HG03025 (cell line): ENCODE measurements around the gene HLA-B.

ENCODE experiments used
- ATAC-seq: cut with Tn5 transposase; IDR thresholded peaks from one replicate; pipeline ENCODE4 v1.9.1; 2021; ENCODE audit warnings: mild to moderate bottlenecking, moderate library complexity; ENCODE audit not compliant: unreplicated experiment, low FRiP score

The HLA-B gene

GRCh38 chr6:31353384-31353945 lies 3.5 kb downstream of the HLA-B start:
- no peak for ATAC-seq

GRCh38 chr6:31352683-31353383 lies 4.1 kb downstream of the HLA-B start:
- no peak for ATAC-seq

- ATAC-seq = no peak
Measured at GRCh38 chr6:31352310-31352682, 4.7 kb downstream of the HLA-B start.

- no peak for ATAC-seq
Measured at GRCh38 chr6:31351401-31352309, 5.3 kb downstream of the HLA-B start.

GRCh38 chr6:31351033-31351380 lies 6.0 kb downstream of the HLA-B start:
- no peak for ATAC-seq

GRCh38 chr6:31350196-31351032 lies 6.6 kb downstream of the HLA-B start:
- no peak for ATAC-seq

- no peak for ATAC-seq
Measured at GRCh38 chr6:31349301-31349700, 7.7 kb downstream of the HLA-B start.

- no peak for ATAC-seq
Measured at GRCh38 chr6:31345026-31345730, 11.8 kb downstream of the HLA-B start.

GRCh38 chr6:31340228-31340627 lies 16.8 kb downstream of the HLA-B start:
- no peak for ATAC-seq

- no peak for ATAC-seq
Measured at GRCh38 chr6:31339210-31339609, 17.8 kb downstream of the HLA-B start.

GRCh38 chr6:31336896-31337496 lies 20.0 kb downstream of the HLA-B start:
- no peak for ATAC-seq

GRCh38 chr6:31332637-31333602 lies 24.1 kb downstream of the HLA-B start:
- ATAC-seq = no peak

- no peak for ATAC-seq
Measured at GRCh38 chr6:31328355-31328960, 28.5 kb downstream of the HLA-B start.

- no peak for ATAC-seq
Measured at GRCh38 chr6:31321820-31322219, 35.2 kb downstream of the HLA-B start.

- no peak for ATAC-seq
Measured at GRCh38 chr6:31321005-31321707, 35.8 kb downstream of the HLA-B start.

- ATAC-seq = no peak
Measured at GRCh38 chr6:31317036-31317435, 39.9 kb downstream of the HLA-B start.

GRCh38 chr6:31309641-31310040 lies 47.3 kb downstream of the HLA-B start:
- ATAC-seq = no peak

- ATAC-seq = no peak
Measured at GRCh38 chr6:31308845-31309175, 48.2 kb downstream of the HLA-B start.
